ENCODE measurements around the gene MAGT1.
"Not testable (repeated sequence)": the region's sequence is repeated elsewhere in the genome, so short reads cannot be mapped to it uniquely, and the experiment has no call there.

MAGT1 gene

DNA sequence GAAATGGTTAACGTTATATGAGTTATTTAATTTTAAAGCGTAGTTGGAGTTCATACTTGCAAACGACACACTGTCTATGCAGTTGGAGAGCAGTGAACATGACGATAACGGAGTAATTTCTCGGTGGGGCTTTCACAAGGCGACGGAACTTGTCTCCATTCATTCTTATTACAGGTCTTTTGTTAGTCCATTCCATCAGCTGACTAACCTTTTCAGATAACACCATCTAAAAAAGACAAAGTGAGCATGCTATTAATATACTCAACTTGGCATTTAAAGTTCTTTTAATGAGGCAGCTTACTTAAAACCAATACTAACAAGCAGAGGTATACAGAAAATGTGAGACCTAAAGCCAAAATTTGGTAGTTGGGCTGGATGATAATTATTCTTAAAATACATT is 19.9 kb downstream of the MAGT1 start:
- no peak for DNase-seq

GRCh38 chrX:77831544-77831943 is 63.7 kb downstream of the MAGT1 start:
- not testable (repeated sequence) for DNase-seq

GRCh38 chrX:77821989-77822388 is 73.2 kb downstream of the MAGT1 start:
- DNase-seq: not testable (repeated sequence)

DNA sequence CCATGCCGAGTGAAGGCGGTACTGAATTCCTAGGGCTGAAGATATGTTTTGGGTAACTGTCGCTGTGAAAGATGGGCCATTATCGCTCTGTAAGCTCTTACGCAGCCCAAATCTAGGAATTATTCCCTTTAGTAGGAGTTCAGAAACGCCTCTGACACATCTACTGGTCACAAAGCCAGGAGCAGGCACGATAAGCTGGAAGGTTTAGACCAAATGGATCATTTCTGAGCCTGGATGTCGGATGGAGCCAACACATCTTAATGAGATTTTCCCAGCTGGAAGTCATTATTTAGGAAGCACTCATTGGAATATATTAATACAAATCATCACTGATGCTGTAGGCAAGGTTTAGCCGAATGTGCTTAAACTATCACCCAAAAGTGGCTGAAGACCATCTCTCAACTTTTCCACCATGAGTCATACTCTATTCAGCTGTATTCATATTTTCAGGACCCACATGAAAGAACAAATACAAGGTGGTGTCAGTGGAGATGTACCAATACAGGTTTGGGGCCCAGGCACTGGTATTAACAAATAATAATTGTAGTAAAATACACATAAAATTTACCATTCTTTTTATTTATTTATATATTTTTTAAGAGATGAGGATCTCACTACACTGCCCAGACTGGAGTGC is 75.0 kb downstream of the MAGT1 start:
- DNase-seq: no peak

- no peak for DNase-seq
Measured at GRCh38 chrX:77814210-77814609, 81.0 kb downstream of the MAGT1 start.

DNA sequence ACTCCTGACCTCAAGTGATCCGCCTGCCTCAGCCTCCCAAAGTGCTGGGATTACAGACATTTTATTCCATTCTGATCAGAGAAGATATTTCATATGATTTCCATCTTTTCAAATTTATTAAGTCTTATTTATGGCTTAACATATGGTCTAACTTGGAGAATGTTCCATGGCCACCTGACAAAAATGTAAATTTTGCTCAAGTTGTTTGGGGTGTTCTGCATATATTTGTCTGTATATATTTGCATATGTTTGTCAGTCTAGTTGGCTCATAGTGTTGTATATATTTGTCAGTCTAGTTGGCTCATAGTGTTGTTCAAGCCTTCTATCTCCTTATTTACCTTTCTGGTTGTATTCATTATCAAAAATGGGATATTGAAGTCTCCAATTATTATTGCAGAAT is 93.0 kb downstream of the MAGT1 start:
- DNase-seq: no peak

- no peak for DNase-seq
Measured at GRCh38 chrX:77795124-77795523, 100.1 kb downstream of the MAGT1 start.

DNA sequence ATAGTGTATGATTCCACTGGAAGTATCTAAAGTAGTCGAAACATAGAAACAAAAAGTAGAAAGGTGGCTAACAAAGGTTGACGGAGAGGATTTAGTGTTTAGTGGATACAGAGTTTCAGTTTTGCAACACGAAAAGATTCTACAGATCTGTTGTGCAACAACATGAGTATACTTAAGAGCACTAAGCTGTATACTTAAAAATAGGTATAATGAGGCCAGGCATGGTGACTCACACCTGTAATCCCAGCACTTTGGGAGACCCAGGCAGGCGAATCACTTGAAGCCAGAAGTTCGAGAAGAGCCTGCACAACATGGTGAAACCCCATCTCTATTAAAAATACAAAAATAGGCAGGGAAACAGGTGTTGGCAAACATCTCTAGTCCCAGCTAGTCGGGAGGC is 101.3 kb downstream of the MAGT1 start:
- DNase-seq: no peak

DNA sequence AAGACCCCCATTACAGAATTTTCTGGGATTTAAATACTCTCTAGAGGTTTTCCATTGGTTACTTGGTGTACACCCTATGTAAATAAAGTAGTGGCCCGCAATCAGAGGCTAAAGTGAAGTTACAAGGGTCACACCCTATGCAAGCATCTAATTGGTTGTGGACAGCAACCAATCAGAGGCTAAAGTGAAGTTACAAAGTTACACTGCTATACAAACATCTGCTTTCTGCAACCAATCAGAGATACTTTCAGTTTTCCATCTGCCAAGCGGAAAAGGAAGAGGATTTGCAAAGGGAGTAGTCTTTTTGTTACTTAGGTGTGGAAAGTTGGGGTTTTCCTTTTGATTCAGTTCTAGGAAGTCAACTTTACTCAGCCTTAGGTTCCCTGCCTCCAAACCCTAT is 107.2 kb downstream of the MAGT1 start:
- peak in 5 of 58 donors; percentile 0 to 11 (median 0) for DNase-seq

- DNase-seq: no peak
Measured at GRCh38 chrX:77786365-77786680, 108.9 kb downstream of the MAGT1 start.

- DNase-seq: peak in 57 of 58 donors; percentile 3 to 77 (median 51)
Measured at GRCh38 chrX:77785486-77786364, 109.5 kb downstream of the MAGT1 start, which contains the start of gene ATRX. Gene ATRX, minus strand, starts transcription at chrX:77786216. Its CDS starts 215 bp downstream, at chrX:77786001.

GRCh38 chrX:77779695-77780094 is 115.5 kb downstream of the MAGT1 start:
- no peak for DNase-seq

DNA sequence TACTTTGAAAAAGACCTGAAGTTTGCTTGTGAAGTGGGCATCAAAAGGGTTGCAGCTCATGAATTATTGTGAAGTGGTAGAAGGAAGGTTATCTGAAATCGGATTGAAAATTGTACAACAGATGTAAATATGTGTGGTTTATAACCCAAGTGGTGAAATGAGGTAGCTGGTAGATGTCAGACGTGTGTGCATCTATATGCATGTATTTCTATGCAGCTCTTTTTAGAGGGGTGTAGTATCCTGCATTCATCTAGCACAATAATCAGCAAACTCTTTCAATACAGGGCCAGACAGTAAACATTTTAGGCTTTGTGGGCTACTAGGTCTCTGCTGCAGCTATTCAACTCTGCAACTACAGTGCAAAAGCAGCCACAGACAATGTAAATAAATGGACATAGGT is 118.6 kb downstream of the MAGT1 start:
- DNase-seq: no peak

Data from anterior cingulate cortex (tissue), 58 donors.